ENCODE measurements around the gene CTDSPL2. TPM values are rescaled to one million over a fixed set of nuclear protein-coding genes. Genes with fewer than 3 reads are reported as not detected.
A peak's percentile ranks its signal among the peaks of the same experiment; 100 is the strongest.

Gene CTDSPL2
- total and polyA plus RNA-seq, 8 donors = 2.7 to 25.1 (median 15.3) TPM

DNA sequence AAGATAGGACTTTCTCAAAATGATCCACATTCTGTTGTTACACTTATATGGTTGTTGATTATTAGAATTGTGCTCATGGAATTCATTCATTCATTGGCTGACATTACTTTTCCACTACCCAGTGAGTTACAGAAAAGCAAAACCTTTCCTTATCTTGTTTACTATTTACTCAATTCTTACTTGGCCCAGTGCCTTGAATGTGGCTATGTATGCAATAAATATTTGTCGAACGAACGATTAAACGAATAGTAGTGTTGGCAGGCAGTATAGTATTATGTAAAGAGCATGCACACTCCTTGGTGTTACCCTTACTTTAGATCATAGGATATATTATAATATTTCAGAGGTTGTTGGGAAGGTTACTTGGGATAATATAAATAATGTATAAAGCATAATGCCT, 31.0 kb downstream of the CTDSPL2 start:
- TF ChIP-seq, protein P1, sequence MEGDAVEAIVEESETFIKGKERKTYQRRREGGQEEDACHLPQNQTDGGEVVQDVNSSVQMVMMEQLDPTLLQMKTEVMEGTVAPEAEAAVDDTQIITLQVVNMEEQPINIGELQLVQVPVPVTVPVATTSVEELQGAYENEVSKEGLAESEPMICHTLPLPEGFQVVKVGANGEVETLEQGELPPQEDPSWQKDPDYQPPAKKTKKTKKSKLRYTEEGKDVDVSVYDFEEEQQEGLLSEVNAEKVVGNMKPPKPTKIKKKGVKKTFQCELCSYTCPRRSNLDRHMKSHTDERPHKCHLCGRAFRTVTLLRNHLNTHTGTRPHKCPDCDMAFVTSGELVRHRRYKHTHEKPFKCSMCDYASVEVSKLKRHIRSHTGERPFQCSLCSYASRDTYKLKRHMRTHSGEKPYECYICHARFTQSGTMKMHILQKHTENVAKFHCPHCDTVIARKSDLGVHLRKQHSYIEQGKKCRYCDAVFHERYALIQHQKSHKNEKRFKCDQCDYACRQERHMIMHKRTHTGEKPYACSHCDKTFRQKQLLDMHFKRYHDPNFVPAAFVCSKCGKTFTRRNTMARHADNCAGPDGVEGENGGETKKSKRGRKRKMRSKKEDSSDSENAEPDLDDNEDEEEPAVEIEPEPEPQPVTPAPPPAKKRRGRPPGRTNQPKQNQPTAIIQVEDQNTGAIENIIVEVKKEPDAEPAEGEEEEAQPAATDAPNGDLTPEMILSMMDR (IDR thresholded peaks at IDR 0.05) = no peak
- no peak overlapping the region for H3K27ac ChIP-seq
- ATAC-seq = peak in 2 of 4 donors; percentile 17 to 20
- no peaks in the 10 kb centered on the region for H3K9me3 ChIP-seq
- peaks cover 0 to 13% (median 0%) of the 10 kb centered on the region in 3 donors for H3K36me3 ChIP-seq
- WGBS, 2 donors = 5 to 16% methylated on average over 4 of the region's 4 CpGs
- H3K4me1 ChIP-seq = peaks cover 0 to 9% (median 6%) of the 10 kb centered on the region in 3 donors
- intact Hi-C loops (cut with DNase I) = no loop called here
- no peak for FAIRE-seq
- no peak overlapping the region for H3K4me3 ChIP-seq
- DNase-seq = no peak
- no peaks in the 10 kb centered on the region for H3K27me3 ChIP-seq

DNA sequence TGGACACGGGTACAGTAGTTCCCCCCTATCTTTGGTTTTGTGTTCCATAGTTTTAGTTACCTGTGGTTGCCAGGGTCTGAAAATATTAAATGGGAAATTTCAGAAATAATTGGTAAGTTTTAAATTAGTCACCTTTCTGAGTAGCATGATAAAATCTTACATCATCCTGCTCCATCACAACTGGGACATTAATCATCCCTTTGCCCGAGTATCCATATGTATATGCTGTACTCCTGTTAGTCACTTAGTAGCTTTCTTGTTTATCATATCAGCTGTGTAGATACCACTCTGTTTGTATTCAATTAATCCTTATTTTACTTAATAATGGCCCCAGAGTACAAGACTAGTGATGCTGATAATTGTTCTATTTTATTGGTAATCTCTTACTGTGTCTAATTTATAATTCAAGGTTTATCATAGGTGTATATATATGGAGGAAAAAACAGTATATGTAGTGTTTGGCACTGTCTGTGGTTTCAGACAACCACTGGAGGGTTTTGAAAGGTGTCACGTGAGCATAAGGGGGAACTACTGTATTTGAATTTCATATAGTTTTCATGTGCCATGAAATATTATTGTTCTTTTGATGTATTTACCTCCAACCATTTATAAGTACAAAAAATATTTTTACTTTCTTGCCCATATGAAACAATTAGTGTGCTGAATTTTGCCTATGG, 41.4 kb downstream of the CTDSPL2 start:
- Histone ChIP-seq H3K27ac (no peak overlapping the region), H3K27me3 (no peaks in the 10 kb centered on the region), H3K4me1 (no peaks in the 10 kb centered on the region), H3K36me3 (no peaks in the 10 kb centered on the region), H3K4me3 (no peak overlapping the region), H3K9me3 (no peaks in the 10 kb centered on the region)
- intact Hi-C loops (cut with DNase I) = no loop called here
- ATAC-seq (no peak), FAIRE-seq (no peak), DNase-seq (no peak)
- TF ChIP-seq, protein P1 (IDR thresholded peaks at IDR 0.05) = no peak
- WGBS, 2 donors = 73 to 77% methylated on average over 3 of the region's 3 CpGs

DNA sequence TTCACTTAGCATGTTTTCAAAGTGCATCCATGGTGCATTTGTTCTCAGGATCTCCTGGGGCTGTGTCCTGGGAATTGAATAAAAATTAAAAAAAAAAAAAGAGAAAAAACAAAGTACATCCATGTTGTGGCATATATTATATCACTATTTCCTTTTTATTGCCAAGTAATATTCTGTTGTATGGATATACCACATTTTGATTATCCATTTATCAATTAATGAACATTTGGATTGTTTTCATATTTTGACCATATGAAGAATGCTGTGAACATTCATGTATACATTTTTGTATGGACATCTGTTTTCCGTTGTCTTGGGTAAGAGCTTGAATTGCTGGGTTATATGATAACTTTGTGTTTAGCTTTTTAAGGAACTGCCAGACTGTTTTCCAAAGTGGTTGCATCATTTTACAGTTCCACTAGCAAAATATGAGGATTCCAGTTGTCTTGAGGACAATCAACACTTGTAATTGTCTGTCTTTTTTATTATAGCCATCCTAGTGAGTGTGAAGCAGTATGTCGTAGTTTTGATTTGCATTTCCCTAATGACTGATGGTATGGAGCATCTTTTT, 44.5 kb downstream of the CTDSPL2 start:
- H3K4me3 ChIP-seq = no peak overlapping the region
- 99 to 100% methylated on average over 2 of the region's 2 CpGs for WGBS, 2 donors
- H3K27me3 ChIP-seq = no peaks in the 10 kb centered on the region
- FAIRE-seq (no peak), DNase-seq (no peak), ATAC-seq (no peak)
- intact Hi-C loops (cut with DNase I) = no loop called here
- no peak overlapping the region for H3K27ac ChIP-seq
- no peaks in the 10 kb centered on the region for H3K36me3 ChIP-seq
- H3K4me1 ChIP-seq = no peaks in the 10 kb centered on the region
- TF ChIP-seq, protein P1 (IDR thresholded peaks at IDR 0.05) = no peak
- no peaks in the 10 kb centered on the region for H3K9me3 ChIP-seq

DNA sequence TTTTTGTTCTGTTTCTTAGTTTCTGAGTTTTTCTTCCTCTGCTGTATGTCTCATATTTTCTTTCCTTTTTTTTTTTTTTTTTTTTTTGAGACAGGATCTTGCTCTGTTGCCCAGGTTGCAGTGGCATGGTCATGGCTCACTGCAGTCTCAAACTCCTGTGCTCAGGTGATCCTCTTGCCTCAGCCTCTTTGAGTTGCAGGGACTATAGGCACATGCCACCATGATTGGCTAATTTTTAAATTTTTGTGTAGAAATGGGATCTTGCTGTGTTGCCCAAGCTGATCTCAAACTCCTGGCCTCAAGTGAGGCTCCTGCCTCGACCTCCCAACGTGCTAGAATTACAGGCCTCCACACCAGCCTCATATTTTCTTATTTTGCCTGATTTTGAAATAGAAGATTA, 51.9 kb downstream of the CTDSPL2 start:
- no peak for ATAC-seq
- WGBS, 2 donors = 93 to 98% methylated on average over 2 of the region's 2 CpGs
- no peak for DNase-seq
- no peaks in the 10 kb centered on the region for H3K9me3 ChIP-seq
- no peak overlapping the region for H3K27ac ChIP-seq
- intact Hi-C loops (cut with DNase I) = no loop called here
- no peak overlapping the region for H3K4me3 ChIP-seq
- no peaks in the 10 kb centered on the region for H3K4me1 ChIP-seq
- no peaks in the 10 kb centered on the region for H3K27me3 ChIP-seq
- H3K36me3 ChIP-seq = peaks cover 0 to 1% (median 0%) of the 10 kb centered on the region in 3 donors
- no peak for FAIRE-seq
- TF ChIP-seq, protein P1 (IDR thresholded peaks at IDR 0.05) = no peak

DNA sequence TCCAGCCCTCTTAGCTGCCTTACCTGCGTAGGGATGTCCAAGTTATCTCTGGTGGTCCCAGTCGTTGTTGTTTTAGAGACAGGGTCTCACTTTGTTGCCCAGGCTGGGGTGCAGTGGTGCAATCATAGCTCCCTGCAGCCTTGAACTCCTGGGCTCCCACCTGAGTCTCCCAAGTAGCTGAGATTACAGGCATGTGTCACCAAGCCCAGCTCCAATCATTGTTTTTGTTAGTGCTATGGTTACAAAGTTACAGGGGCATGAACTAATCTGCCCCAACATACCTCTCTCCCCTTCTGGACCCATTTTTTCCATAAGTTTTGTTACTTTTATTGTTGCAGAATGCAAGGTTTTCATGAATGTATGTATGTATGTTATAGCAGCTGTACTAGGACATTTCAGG, 54.7 kb downstream of the CTDSPL2 start:
- peaks cover 0 to 18% (median 0%) of the 10 kb centered on the region in 3 donors for H3K36me3 ChIP-seq
- no peaks in the 10 kb centered on the region for H3K9me3 ChIP-seq
- 80 to 84% methylated on average over 2 of the region's 2 CpGs for WGBS, 2 donors
- ATAC-seq = no peak
- H3K4me3 ChIP-seq = no peak overlapping the region
- intact Hi-C loops (cut with DNase I) = no loop called here
- TF ChIP-seq, protein P1 (IDR thresholded peaks at IDR 0.05) = no peak
- H3K27ac ChIP-seq = no peak overlapping the region
- no peaks in the 10 kb centered on the region for H3K4me1 ChIP-seq
- H3K27me3 ChIP-seq = no peaks in the 10 kb centered on the region
- FAIRE-seq = no peak
- DNase-seq = no peak
